H1 (cell line): ENCODE results near the gene IL17RA. TPM values are rescaled to one million over a fixed set of nuclear protein-coding genes. Genes with fewer than 3 reads are reported as not detected.

ENCODE experiments used
- BACH1 ChIP-seq: IDR thresholded peaks from 2 replicates; pipeline ENCODE4 v1.6.1; 2012; ENCODE audit warnings: low read length, improper control_type of control experiment
- BCL11A ChIP-seq, 2 experiments: IDR thresholded peaks; one replicate each; pipeline ENCODE4 v1.6.1; 2011; ENCODE audit warnings: low read depth in 2 of 2, low read length in 2 of 2, mild to moderate bottlenecking in 2 of 2
- BRCA1 ChIP-seq: IDR thresholded peaks from 2 replicates; pipeline ENCODE4 v1.6.1; 2012; ENCODE audit warnings: low read depth, low read length, improper control_type of control experiment
- CBX5 ChIP-seq: fragments of 300-800, 300-1000 bp; sonication (generic); IDR thresholded peaks from 2 replicates; pipeline ENCODE4 v1.7.1; 2016; ENCODE audit warnings: antibody characterized with exemption, low read length, low read depth
- CHD1 ChIP-seq: IDR thresholded peaks from 2 replicates; pipeline ENCODE4 v1.6.1; 2012; ENCODE audit warnings: low read depth, low read length, improper control_type of control experiment
- CREB1 ChIP-seq: IDR thresholded peaks from 2 replicates; pipeline ENCODE4 v1.6.1; 2012; ENCODE audit warnings: inconsistent platforms
- CTBP2 ChIP-seq: IDR thresholded peaks from 2 replicates; pipeline ENCODE4 v1.7.0; 2011; ENCODE audit warnings: borderline replicate concordance, mild to moderate bottlenecking, moderate library complexity, mixed read lengths, low read length; ENCODE audit not compliant: insufficient read depth, insufficient read length
- FOSL1 ChIP-seq: IDR thresholded peaks from 2 replicates; pipeline ENCODE4 v1.6.1; 2011; ENCODE audit warnings: mild to moderate bottlenecking, low read depth, low read length, moderate library complexity; ENCODE audit not compliant: insufficient read depth
- JUND ChIP-seq: IDR thresholded peaks from 2 replicates; pipeline ENCODE4 v1.6.1; 2011; ENCODE audit warnings: mild to moderate bottlenecking, improper control_type of control experiment, low read length
- KDM5A ChIP-seq: fragments of 200-600 bp; IDR thresholded peaks from 2 replicates; pipeline ENCODE4 v1.7.1; 2012; ENCODE audit warnings: mild to moderate bottlenecking, low read length, inconsistent platforms, mixed read lengths
- NRF1 ChIP-seq: IDR thresholded peaks from 2 replicates; pipeline ENCODE4 v1.6.1; 2011; ENCODE audit warnings: mild to moderate bottlenecking, low read depth, low read length, improper control_type of control experiment
- PHF8 ChIP-seq: fragments of 200-600 bp; sonication (generic); conservative IDR thresholded peaks from 2 replicates; pipeline ENCODE4 v1.7.1; 2012; ENCODE audit warnings: low read depth, mild to moderate bottlenecking, inconsistent platforms, low read length, moderate library complexity
- POLR2A ChIP-seq, 2 experiments: IDR thresholded peaks; 1 replicate in 1 of 2; 2 replicates in 1 of 2; pipeline ENCODE4 v1.6.1; 2011; ENCODE audit warnings: low read depth in 2 of 2, low read length in 2 of 2, mild to moderate bottlenecking in 2 of 2; ENCODE audit errors: control extremely low read depth in 1 of 2
- POLR2AphosphoS5 ChIP-seq: IDR thresholded peaks from 2 replicates; pipeline ENCODE4 v1.6.1; 2011; ENCODE audit warnings: low read depth, low read length
- RAD21 ChIP-seq, 2 experiments: IDR thresholded peaks in 1 of 2; conservative IDR thresholded peaks in 1 of 2; 2 replicates each; pipeline ENCODE4 v1.6.1; 2011; ENCODE audit warnings: low read depth in 2 of 2, low read length in 2 of 2, improper control_type of control experiment in 1 of 2, inconsistent platforms in 1 of 2, mild to moderate bottlenecking in 1 of 2, moderate library complexity in 1 of 2
- SIN3A ChIP-seq, 2 experiments: IDR thresholded peaks in 1 of 2; conservative IDR thresholded peaks in 1 of 2; 2 replicates each; pipeline ENCODE4 v1.6.1; 2011 to 2012; ENCODE audit warnings: low read length in 2 of 2, improper control_type of control experiment in 1 of 2, low read depth in 1 of 2, mild to moderate bottlenecking in 1 of 2
- SP1 ChIP-seq: IDR thresholded peaks from 2 replicates; pipeline ENCODE4 v1.6.1; 2011; ENCODE audit warnings: low read depth, low read length
- SP2 ChIP-seq: IDR thresholded peaks from 2 replicates; pipeline ENCODE4 v1.6.1; 2012; ENCODE audit warnings: mild to moderate bottlenecking, low read length, inconsistent platforms
- TBP ChIP-seq: IDR thresholded peaks from 2 replicates; pipeline ENCODE4 v1.6.1; 2011; ENCODE audit warnings: low read depth, low read length, improper control_type of control experiment
- YY1 ChIP-seq: IDR thresholded peaks from 2 replicates; pipeline ENCODE4 v1.6.1; 2011; ENCODE audit warnings: low read depth, mild to moderate bottlenecking, low read length
- polyA plus RNA-seq, 7 experiments: library from polyadenylated mRNA; depleted of rRNA in 3 of 7; stranded (reverse) in 5 of 7; unstranded in 2 of 7; fragments of >200 nt in 5 of 7; fragments of 200-250 nt in 2 of 7; gene quantifications; 1 replicate in 5 of 7; 2 replicates in 1 of 7; 4 replicates in 1 of 7; pipeline versions ENCODE4 v1.2.1 to v1.2.3, GENCODE V29; 2011 to 2013; ENCODE audit warnings: missing spikeins in 2 of 7, mixed read lengths in 2 of 7
- total RNA-seq: library from RNA; stranded (reverse); fragmentation: NEBNext Ultra II Directional; extraction: Animal tissue kit (Norgen Biotek cat#: 25700); gene quantifications from 2 replicates; pipeline ENCODE4 v1.2.1, GENCODE V29; 2021
- TF ChIP-seq, protein P1 (sequence below): IDR thresholded peaks from 2 replicates; pipeline ENCODE4 v1.6.1; 2012; ENCODE audit warnings: inconsistent platforms
- TF ChIP-seq, protein P2 (sequence below): IDR thresholded peaks from 2 replicates; pipeline ENCODE4 v1.6.1; 2011; ENCODE audit warnings: low read length, improper control_type of control experiment

The IL17RA gene
- total and polyA plus RNA-seq, 2 of the 8 experiments (the other 6 are each of a cell fraction or from before 2014, with no cell fraction given) = 5.6 to 9.9 TPM

DNA sequence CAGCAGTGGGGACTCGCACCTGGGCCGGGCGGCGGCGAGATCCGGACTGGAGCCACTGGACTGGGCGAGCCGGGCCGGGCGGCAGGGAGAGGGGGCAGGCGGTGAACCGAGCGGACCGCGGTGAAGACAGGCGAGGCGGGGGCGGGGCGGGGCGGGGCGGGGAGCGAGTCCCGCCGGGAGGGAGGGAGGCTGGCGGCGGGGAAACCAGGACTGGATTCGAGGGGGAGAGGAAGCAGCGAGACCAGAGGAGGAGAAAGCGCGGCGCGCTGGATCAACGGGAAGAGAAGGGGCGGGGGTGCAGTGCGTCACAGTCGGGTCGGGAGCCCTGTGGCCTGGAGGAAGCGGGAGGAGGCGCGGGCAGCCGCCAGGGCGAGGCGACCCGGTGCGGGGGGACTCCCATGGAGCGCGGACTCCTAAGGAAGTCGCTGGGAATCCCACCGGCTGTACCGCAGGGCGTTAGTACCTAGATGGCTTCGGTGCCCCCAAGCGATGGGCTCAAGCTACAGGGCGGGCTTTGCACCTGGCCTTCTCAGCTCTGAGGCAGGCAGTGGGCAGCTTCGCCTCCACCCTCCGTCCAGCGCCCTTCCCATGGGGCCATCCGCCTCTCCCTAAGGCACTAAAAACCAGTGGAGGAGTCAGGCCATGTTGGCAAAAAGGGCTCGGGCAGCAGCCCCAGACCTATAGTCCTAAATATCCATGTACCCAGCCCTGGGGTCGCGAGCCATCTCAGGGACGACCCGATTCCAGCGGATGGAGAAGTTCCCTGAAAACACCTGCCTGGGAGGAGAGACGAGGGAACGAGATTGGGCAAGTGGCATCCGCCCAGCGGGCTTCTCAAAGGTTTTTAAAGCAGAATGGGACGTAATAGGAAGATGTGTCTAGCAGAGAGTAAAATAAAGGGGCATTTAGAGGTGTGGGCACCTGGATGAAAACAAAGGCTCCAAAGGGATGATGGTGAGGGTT lies 36.7 kb downstream of the IL17RA start, which contains the start of gene TMEM121B (continued):
- TF ChIP-seq, protein P1, sequence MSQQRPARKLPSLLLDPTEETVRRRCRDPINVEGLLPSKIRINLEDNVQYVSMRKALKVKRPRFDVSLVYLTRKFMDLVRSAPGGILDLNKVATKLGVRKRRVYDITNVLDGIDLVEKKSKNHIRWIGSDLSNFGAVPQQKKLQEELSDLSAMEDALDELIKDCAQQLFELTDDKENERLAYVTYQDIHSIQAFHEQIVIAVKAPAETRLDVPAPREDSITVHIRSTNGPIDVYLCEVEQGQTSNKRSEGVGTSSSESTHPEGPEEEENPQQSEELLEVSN = peak; percentile 45
- no peak for TF ChIP-seq FOSL1
- no peak for TF ChIP-seq CBX5
- no peak for TF ChIP-seq SP2
- TF ChIP-seq POLR2A (IDR thresholded peaks at IDR 0.05; ENCODE audit: control extremely low read depth in 1 of 2, low read depth in 2 of 2, low read length in 2 of 2) = peak in 1 of 2 experiments; percentile 75; a peak in 2 of 3 replicates
- TF ChIP-seq JUND = 0 out of 2 replicates have a peak, but pooled peaks have one; percentile 56
- no peak for TF ChIP-seq KDM5A
- peak; percentile 68; the same call in 1 of the 2 replicates for TF ChIP-seq POLR2AphosphoS5
- no peak for TF ChIP-seq CHD1
- TF ChIP-seq, protein P2, sequence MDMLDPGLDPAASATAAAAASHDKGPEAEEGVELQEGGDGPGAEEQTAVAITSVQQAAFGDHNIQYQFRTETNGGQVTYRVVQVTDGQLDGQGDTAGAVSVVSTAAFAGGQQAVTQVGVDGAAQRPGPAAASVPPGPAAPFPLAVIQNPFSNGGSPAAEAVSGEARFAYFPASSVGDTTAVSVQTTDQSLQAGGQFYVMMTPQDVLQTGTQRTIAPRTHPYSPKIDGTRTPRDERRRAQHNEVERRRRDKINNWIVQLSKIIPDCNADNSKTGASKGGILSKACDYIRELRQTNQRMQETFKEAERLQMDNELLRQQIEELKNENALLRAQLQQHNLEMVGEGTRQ = no peak
- TF ChIP-seq BACH1 = no peak
- peak; percentile 68; the same call in 1 of the 2 replicates for TF ChIP-seq PHF8
- TF ChIP-seq RAD21 (IDR thresholded peaks at IDR 0.05 in 1 of 2, conservative IDR thresholded peaks at IDR 0.05 in 1 of 2; ENCODE audit: low read depth in 2 of 2, low read length in 2 of 2) = peak in 1 of 2 experiments; percentile 2; a peak in 1 of 4 replicates
- TF ChIP-seq BCL11A (IDR thresholded peaks at IDR 0.05; ENCODE audit: low read depth in 2 of 2, low read length in 2 of 2) = no peak
- TF ChIP-seq YY1 = no peak
- peak; percentile 89 for TF ChIP-seq CREB1
- no peak for TF ChIP-seq BRCA1
- TF ChIP-seq NRF1 = no peak
- TF ChIP-seq SP1 = peak; percentile 98
- peak; percentile 56 for TF ChIP-seq CTBP2
- peak; percentile 46; the same call in 1 of the 2 replicates for TF ChIP-seq TBP
- TF ChIP-seq SIN3A (conservative IDR thresholded peaks at IDR 0.05 in 1 of 2, IDR thresholded peaks at IDR 0.05 in 1 of 2; ENCODE audit: low read depth in 1 of 2, low read length in 2 of 2) = peak; percentile 28 to 72; a peak in 2 of 4 replicates
